Measurements from ENCODE around the gene PTPA.

Gene PTPA

DNA sequence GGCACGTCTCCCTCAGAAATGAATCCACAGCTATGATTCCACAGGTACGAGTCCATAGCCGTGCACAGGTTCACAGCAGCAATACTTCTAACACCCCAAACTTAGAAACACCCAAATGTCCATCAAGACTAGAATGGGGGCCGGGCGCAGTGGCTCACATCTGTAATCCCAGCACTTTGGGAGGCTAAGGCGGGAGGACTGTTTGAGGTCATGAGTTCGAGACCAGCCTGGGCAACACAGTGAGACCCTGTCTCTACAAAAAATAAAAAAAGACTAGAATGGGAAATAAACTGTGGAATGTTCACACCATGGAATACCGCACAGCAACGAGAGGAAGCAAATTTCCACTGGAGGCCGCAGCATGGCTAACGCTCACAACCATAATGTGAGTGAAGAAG is 34.6 kb upstream of the PTPA start:
- Histone ChIP-seq H2AFZ (ENCODE audit: low read length) (no peak overlapping the region), H3K4me1 (ENCODE audit: low read length) (peaks cover 4% of the 10 kb centered on the region)

DNA sequence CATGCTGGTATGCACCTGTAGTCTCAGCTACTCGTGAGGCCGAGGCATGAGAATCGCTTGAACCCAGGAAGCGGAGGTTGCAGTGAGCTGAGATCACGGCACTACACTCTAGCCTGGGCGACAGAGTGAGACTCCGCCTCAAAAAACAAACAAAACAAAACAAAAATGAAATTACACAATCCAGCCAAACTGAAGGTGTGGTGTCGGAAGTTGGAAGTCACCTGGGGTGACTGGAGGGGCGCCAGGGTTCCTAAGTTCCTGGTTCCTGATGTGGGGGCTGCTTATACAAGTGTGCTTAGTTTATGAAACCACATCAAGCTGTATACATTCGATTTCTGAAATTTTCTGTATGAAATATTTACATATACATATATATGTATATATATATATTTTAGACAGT is 34.0 kb upstream of the PTPA start:
- H3K4me1 ChIP-seq (ENCODE audit: low read length) = peaks cover 9% of the 10 kb centered on the region
- no peak overlapping the region for H3K9ac ChIP-seq (ENCODE audit: low read length)
- H3K9me3 ChIP-seq (replicated peaks; ENCODE audit: insufficient read depth, low read length) = no peaks in the 10 kb centered on the region
- no peak overlapping the region for H3K4me3 ChIP-seq (ENCODE audit: low read length)
- H3K36me3 ChIP-seq (replicated peaks; ENCODE audit: insufficient read depth, low read length) = no peaks in the 10 kb centered on the region
- peaks cover 13% of the 10 kb centered on the region for H3K79me2 ChIP-seq (ENCODE audit: low read length)
- H3K4me2 ChIP-seq (ENCODE audit: low read depth, low read length) = no peak overlapping the region
- DNase-seq = no peak
- H3K27ac ChIP-seq (ENCODE audit: low read length) = no peak overlapping the region
- no peaks in the 10 kb centered on the region for H3K9me2 ChIP-seq (replicated peaks; ENCODE audit: insufficient read depth, low read length)
- TF ChIP-seq EZH2phosphoT487 (IDR thresholded peaks at IDR 0.05; ENCODE audit: low read length) (no peak), EZH2 (optimal IDR thresholded peaks at IDR 0.05; ENCODE audit: low read depth, low read length) (no peak)
- TF ChIP-seq, protein P1, sequence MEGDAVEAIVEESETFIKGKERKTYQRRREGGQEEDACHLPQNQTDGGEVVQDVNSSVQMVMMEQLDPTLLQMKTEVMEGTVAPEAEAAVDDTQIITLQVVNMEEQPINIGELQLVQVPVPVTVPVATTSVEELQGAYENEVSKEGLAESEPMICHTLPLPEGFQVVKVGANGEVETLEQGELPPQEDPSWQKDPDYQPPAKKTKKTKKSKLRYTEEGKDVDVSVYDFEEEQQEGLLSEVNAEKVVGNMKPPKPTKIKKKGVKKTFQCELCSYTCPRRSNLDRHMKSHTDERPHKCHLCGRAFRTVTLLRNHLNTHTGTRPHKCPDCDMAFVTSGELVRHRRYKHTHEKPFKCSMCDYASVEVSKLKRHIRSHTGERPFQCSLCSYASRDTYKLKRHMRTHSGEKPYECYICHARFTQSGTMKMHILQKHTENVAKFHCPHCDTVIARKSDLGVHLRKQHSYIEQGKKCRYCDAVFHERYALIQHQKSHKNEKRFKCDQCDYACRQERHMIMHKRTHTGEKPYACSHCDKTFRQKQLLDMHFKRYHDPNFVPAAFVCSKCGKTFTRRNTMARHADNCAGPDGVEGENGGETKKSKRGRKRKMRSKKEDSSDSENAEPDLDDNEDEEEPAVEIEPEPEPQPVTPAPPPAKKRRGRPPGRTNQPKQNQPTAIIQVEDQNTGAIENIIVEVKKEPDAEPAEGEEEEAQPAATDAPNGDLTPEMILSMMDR (IDR thresholded peaks at IDR 0.05; ENCODE audit: low read length) = no peak
- H2AFZ ChIP-seq (ENCODE audit: low read length) = no peak overlapping the region
- no peaks in the 10 kb centered on the region for H3K27me3 ChIP-seq (replicated peaks; ENCODE audit: insufficient read depth, low read length)
- no peaks in the 10 kb centered on the region for H4K20me1 ChIP-seq (ENCODE audit: insufficient read depth, low read length)
- H3F3A ChIP-seq (ENCODE audit: insufficient read depth, low read length) = no peaks in the 10 kb centered on the region

More for the DNA sequence above, 34.6 kb upstream of the PTPA start:
- H3K4me2 ChIP-seq (ENCODE audit: low read depth, low read length) = no peak overlapping the region
- H3K4me3 ChIP-seq (ENCODE audit: low read length) = no peak overlapping the region
- peaks cover 7% of the 10 kb centered on the region for H3K79me2 ChIP-seq (ENCODE audit: low read length)
- TF ChIP-seq EZH2phosphoT487 (IDR thresholded peaks at IDR 0.05; ENCODE audit: low read length) = no peak
- TF ChIP-seq, protein P1 (IDR thresholded peaks at IDR 0.05; ENCODE audit: low read length) = no peak
- TF ChIP-seq EZH2 (optimal IDR thresholded peaks at IDR 0.05; ENCODE audit: low read depth, low read length) = no peak
- DNase-seq = no peak
- no peaks in the 10 kb centered on the region for H3K36me3 ChIP-seq (replicated peaks; ENCODE audit: insufficient read depth, low read length)
- H3K9ac ChIP-seq (ENCODE audit: low read length) = no peak overlapping the region
- no peak overlapping the region for H3K27ac ChIP-seq (ENCODE audit: low read length)
- no peaks in the 10 kb centered on the region for H3K9me2 ChIP-seq (replicated peaks; ENCODE audit: insufficient read depth, low read length)
- H4K20me1 ChIP-seq (ENCODE audit: insufficient read depth, low read length) = no peaks in the 10 kb centered on the region
- no peaks in the 10 kb centered on the region for H3F3A ChIP-seq (ENCODE audit: insufficient read depth, low read length)
- no peaks in the 10 kb centered on the region for H3K27me3 ChIP-seq (replicated peaks; ENCODE audit: insufficient read depth, low read length)
- no peaks in the 10 kb centered on the region for H3K9me3 ChIP-seq (replicated peaks; ENCODE audit: insufficient read depth, low read length)

DNA sequence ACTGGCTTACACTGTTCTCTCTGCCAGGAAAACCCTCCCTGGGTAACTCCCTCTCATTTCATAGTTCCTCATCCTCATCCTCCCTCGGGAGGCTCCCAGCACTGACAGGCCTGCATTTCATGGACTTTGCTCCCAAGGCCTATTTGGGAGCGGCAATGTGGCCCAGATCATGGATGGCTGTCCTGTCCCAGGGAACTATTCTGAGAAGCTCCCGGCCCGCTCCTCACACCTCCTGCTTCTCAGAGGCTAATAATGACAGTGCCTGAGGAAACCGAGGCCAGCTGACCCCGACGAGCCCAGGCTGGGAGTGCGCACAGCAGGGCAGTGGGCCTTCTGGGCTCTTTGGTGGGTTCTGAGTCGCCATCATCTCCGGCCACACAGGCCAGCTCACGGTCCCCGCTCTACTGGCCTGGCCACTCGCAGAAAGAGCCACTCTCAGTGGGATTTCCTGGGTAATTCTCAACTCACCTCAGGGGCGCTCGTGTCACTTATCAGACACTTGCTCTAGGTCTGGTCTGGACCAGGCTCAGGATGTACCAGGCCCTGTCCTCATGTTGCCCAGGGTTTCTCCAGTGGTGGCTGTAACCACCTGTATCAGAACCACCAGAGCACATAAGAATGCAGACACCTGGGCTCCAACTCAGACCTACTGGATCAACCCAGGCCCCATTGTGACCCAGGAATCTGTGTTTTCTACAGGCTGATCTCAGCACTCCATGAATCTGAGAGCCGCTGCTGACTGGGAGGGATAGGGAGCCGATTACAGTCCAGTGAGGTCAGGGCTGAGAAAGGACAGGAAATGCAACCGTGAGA is 32.3 kb upstream of the PTPA start:
- H3K27me3 ChIP-seq (replicated peaks; ENCODE audit: insufficient read depth, low read length) = no peaks in the 10 kb centered on the region
- peaks cover 29% of the 10 kb centered on the region for H3K79me2 ChIP-seq (ENCODE audit: low read length)
- no peaks in the 10 kb centered on the region for H3K9me3 ChIP-seq (replicated peaks; ENCODE audit: insufficient read depth, low read length)
- H3K4me1 ChIP-seq (ENCODE audit: low read length) = peaks cover 11% of the 10 kb centered on the region
- no peaks in the 10 kb centered on the region for H3F3A ChIP-seq (ENCODE audit: insufficient read depth, low read length)
- H3K27ac ChIP-seq (ENCODE audit: low read length) = no peak overlapping the region
- TF ChIP-seq, protein P1 (IDR thresholded peaks at IDR 0.05; ENCODE audit: low read length) = no peak
- no peak for TF ChIP-seq EZH2phosphoT487 (IDR thresholded peaks at IDR 0.05; ENCODE audit: low read length)
- H3K9ac ChIP-seq (ENCODE audit: low read length) = no peak overlapping the region
- no peak overlapping the region for H3K4me2 ChIP-seq (ENCODE audit: low read depth, low read length)
- H3K9me2 ChIP-seq (replicated peaks; ENCODE audit: insufficient read depth, low read length) = no peaks in the 10 kb centered on the region
- DNase-seq = no peak
- H4K20me1 ChIP-seq (ENCODE audit: insufficient read depth, low read length) = no peaks in the 10 kb centered on the region
- H3K4me3 ChIP-seq (ENCODE audit: low read length) = no peak overlapping the region
- no peak overlapping the region for H2AFZ ChIP-seq (ENCODE audit: low read length)
- H3K36me3 ChIP-seq (replicated peaks; ENCODE audit: insufficient read depth, low read length) = no peaks in the 10 kb centered on the region
